PC-3 (cell line): Measurements from ENCODE around the gene LINC01488.

ENCODE experiments used
- EZH2phosphoT487 ChIP-seq: fragments of 300-600 bp; sonication (generic); IDR thresholded peaks from 2 replicates; pipeline ENCODE4 v1.6.1; 2018; ENCODE audit warnings: mild to moderate bottlenecking, antibody characterized with exemption, low read length, borderline replicate concordance
- TF ChIP-seq, protein P1 (sequence below): fragments of 300-600 bp; sonication (generic); conservative IDR thresholded peaks from 2 replicates; pipeline ENCODE4 v1.5.1; 2017; ENCODE audit warnings: antibody characterized with exemption, low read depth, mild to moderate bottlenecking, low read length

DNA sequence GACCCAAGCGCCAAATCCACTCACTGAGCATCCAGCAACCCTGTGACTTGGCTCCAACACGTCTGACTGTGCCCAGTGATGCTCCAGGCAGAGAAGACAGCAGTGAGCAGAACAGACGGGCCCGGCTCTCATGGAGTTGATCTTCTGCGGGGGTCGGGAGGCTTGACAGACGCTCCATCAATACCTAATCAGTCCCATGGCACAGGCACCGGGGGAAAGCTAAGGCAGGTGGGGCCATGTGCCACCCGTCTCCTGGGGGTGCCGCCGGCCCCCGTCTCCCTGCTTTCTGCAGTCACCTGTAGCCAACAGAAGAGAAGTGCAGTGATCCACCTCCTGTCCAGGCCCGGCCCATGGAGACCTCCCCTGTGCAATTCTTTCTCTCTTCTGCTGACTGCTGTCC, 47.5 kb downstream of the LINC01488 start:
- TF ChIP-seq, protein P1, sequence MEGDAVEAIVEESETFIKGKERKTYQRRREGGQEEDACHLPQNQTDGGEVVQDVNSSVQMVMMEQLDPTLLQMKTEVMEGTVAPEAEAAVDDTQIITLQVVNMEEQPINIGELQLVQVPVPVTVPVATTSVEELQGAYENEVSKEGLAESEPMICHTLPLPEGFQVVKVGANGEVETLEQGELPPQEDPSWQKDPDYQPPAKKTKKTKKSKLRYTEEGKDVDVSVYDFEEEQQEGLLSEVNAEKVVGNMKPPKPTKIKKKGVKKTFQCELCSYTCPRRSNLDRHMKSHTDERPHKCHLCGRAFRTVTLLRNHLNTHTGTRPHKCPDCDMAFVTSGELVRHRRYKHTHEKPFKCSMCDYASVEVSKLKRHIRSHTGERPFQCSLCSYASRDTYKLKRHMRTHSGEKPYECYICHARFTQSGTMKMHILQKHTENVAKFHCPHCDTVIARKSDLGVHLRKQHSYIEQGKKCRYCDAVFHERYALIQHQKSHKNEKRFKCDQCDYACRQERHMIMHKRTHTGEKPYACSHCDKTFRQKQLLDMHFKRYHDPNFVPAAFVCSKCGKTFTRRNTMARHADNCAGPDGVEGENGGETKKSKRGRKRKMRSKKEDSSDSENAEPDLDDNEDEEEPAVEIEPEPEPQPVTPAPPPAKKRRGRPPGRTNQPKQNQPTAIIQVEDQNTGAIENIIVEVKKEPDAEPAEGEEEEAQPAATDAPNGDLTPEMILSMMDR = no peak
- TF ChIP-seq EZH2phosphoT487 = no peak
